Lung (tissue), 12 donors: ENCODE results near the gene ERCC1. TPM values are rescaled to one million over a fixed set of nuclear protein-coding genes. Genes with fewer than 3 reads are reported as not detected.

Experiments
- ATAC-seq: fragments of 200-7000 bp; cut with Tn5 transposase; one replicate; pipeline ENCODE4 v1.9.1; 2020; ENCODE audit warnings: moderate number of reproducible peaks; ENCODE audit not compliant: insufficient read depth, low FRiP score
- DNase-seq, 3 donors: peaks; one replicate each; pipeline ENCODE4 v3.0.0-alpha.2; 2013 to 2017
- H3K27ac ChIP-seq, 2 donors: one replicate each; pipeline ENCODE4 v1.5.1; 2013; ENCODE audit warnings: mild to moderate bottlenecking in 2 of 2, moderate library complexity in 2 of 2, control low read depth in 1 of 2, inconsistent platforms in 1 of 2, low read depth in 1 of 2, low read length in 1 of 2
- H3K27me3 ChIP-seq, 3 donors: one replicate each; pipeline ENCODE4 v1.5.1; 2013; ENCODE audit warnings: low read length in 2 of 3; ENCODE audit not compliant: control insufficient read depth in 3 of 3, insufficient read depth in 3 of 3
- H3K36me3 ChIP-seq, 4 donors: one replicate each; pipeline ENCODE4 v1.5.1; 2013; ENCODE audit warnings: low read length in 4 of 4, mild to moderate bottlenecking in 1 of 4, moderate library complexity in 1 of 4; ENCODE audit not compliant: control insufficient read depth in 4 of 4, insufficient read depth in 4 of 4
- H3K4me1 ChIP-seq, 5 donors: one replicate each; pipeline ENCODE4 v1.5.1; 2013; ENCODE audit warnings: low read length in 5 of 5, mild to moderate bottlenecking in 2 of 5, moderate library complexity in 1 of 5; ENCODE audit not compliant: control insufficient read depth in 5 of 5, insufficient read depth in 5 of 5
- H3K4me3 ChIP-seq: one replicate; pipeline ENCODE4 v1.5.1; 2013; ENCODE audit warnings: mild to moderate bottlenecking, control low read depth, moderate library complexity
- H3K9ac ChIP-seq, 2 donors: one replicate each; pipeline ENCODE4 v1.5.1; 2013; ENCODE audit warnings: low read length in 2 of 2, control low read depth in 1 of 2; ENCODE audit not compliant: insufficient read depth in 1 of 2
- H3K9me3 ChIP-seq, 4 donors: one replicate each; pipeline ENCODE4 v1.5.1; 2013; ENCODE audit warnings: low read length in 3 of 4, mild to moderate bottlenecking in 1 of 4, moderate library complexity in 1 of 4; ENCODE audit not compliant: control insufficient read depth in 4 of 4, insufficient read depth in 3 of 4
- WGBS, 2 donors: extraction: QIAGEN DNeasy Blood & Tissue Kit; methylation state at CpG; one replicate each; pipeline ENCODE4 v1.1.7; 2013; 5-methylcytosine and 5-hydroxymethylcytosine counted together
- polyA plus RNA-seq, 2 donors: library from polyadenylated mRNA; stranded (reverse); fragments of 200-250 nt; gene quantifications; one replicate each; pipeline ENCODE4 v1.2.1, GENCODE V29; 2013
- total RNA-seq, 2 donors: library from RNA; depleted of rRNA in 1 of 2; stranded (reverse); fragments of >200 nt in 1 of 2; gene quantifications; one replicate each; pipeline ENCODE4 v1.2.1, GENCODE V29; 2014 to 2021
- TF ChIP-seq, protein P1 (sequence below): IDR thresholded peaks from 2 replicates; pipeline ENCODE4 v1.5.1; 2012; ENCODE audit warnings: mild to moderate bottlenecking; ENCODE audit errors: control extremely low read depth, extremely low read depth
- donor health status: control.
- donor health status: control.
- donor health status: Bipolar disorder and iron deficiency.
- donor health status: healthy.
- donor health status: DM: yes; HTN: yes; CAD: no.

ERCC1 gene
- total and polyA plus RNA-seq, 4 donors: 53.2 to 82.3 (median 63.2) TPM

DNA sequence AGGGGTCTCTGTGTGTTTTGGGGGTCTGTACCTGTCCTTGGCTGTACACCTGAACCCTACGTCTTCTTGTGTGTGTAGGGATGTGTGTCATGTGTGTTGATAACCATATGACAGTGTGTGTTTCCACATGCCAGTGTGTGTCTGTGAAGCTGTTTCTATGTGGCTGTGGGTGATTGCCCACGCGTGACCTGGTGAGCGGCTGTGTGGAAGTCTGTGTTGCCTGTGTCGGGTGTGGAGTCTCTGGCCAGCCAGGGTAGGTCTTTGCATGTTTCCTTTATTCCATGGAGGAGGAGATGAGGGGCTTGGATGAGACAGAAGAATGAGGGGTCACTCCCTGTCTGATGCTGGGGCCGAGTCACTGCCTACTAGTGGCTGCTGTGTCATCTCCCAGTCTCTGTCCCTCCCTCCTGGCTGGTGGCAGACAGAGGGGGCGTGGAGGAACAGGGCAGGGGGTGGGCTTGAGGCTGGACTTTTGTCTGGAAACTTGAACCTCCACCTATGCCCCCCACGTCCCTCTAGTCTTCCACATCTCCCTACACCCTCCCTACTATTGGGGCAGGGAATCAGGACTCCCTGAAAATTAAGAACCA, 41.2 kb upstream of the ERCC1 start:
- H3K27me3 ChIP-seq: peaks cover 0 to 11% (median 2%) of the 10 kb centered on the region in 3 donors
- TF ChIP-seq, protein P1, sequence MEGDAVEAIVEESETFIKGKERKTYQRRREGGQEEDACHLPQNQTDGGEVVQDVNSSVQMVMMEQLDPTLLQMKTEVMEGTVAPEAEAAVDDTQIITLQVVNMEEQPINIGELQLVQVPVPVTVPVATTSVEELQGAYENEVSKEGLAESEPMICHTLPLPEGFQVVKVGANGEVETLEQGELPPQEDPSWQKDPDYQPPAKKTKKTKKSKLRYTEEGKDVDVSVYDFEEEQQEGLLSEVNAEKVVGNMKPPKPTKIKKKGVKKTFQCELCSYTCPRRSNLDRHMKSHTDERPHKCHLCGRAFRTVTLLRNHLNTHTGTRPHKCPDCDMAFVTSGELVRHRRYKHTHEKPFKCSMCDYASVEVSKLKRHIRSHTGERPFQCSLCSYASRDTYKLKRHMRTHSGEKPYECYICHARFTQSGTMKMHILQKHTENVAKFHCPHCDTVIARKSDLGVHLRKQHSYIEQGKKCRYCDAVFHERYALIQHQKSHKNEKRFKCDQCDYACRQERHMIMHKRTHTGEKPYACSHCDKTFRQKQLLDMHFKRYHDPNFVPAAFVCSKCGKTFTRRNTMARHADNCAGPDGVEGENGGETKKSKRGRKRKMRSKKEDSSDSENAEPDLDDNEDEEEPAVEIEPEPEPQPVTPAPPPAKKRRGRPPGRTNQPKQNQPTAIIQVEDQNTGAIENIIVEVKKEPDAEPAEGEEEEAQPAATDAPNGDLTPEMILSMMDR: no peak

DNA sequence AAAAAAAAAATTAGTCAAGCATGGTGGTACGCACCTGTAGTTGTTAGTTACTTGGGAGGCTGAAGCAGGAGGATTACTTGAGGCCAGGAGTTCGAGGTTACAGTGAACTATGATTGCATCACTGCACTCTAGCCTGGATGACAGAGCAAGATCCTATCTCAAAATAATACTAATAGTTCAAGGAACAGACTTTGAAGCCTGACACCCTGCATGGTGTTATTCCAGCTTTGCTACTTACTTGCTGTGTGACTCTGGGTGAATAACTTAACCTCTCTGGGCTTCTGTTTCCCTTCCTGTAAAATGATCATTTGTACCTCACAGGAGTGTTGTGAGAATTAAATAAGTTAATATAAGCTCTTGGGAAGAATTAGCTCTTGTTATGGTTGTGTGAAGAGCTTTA, 40.6 kb upstream of the ERCC1 start:
- H3K9ac ChIP-seq: no peak overlapping the region

More for the DNA sequence above, 41.2 kb upstream of the ERCC1 start:
- no peak for ATAC-seq
- Histone ChIP-seq H3K4me3 (no peak overlapping the region), H3K4me1 (peaks cover 0 to 24% (median under 1%) of the 10 kb centered on the region in 5 donors), H3K9ac (no peak overlapping the region), H3K36me3 (no peaks in the 10 kb centered on the region), H3K27ac (no peak overlapping the region), H3K9me3 (no peaks in the 10 kb centered on the region)
- WGBS, 2 donors: 62 to 64% methylated on average over 8 of the region's 8 CpGs
- no peak for DNase-seq

DNA sequence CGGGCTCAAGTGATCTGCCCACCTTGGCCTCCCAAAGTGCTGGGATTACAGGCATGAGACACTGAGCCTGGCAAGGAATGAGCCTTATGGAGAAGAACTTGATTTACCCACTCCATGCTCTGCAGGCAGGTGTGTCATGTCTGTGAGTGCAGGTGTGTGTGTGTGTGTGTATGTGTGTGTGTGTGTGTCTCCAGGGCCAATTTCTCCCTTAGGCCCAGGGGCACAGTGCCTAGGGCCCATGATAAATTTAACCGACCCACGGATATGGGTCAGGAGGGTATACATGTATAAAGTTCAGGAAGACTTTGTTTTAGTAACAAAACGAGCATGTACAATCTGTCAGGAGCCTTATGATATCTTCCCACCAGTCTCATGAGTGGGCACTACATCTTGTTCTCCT, 39.5 kb upstream of the ERCC1 start:
- Histone ChIP-seq H3K9me3 (no peaks in the 10 kb centered on the region), H3K4me3 (no peak overlapping the region), H3K27ac (no peak overlapping the region), H3K4me1 (peaks cover 0 to 8% (median 0%) of the 10 kb centered on the region in 5 donors), H3K36me3 (no peaks in the 10 kb centered on the region), H3K9ac (no peak overlapping the region), H3K27me3 (peaks cover 0 to 11% (median 2%) of the 10 kb centered on the region in 3 donors)
- TF ChIP-seq, protein P1: no peak
- WGBS, 2 donors: 80 to 84% methylated on average over 4 of the region's 4 CpGs
- no peak for ATAC-seq
- DNase-seq: no peak

More for the DNA sequence above, 40.6 kb upstream of the ERCC1 start:
- H3K4me3 ChIP-seq: no peak overlapping the region
- H3K9me3 ChIP-seq: no peaks in the 10 kb centered on the region
- TF ChIP-seq, protein P1: no peak
- DNase-seq (no peak), ATAC-seq (no peak)
- H3K27ac ChIP-seq: no peak overlapping the region
- peaks cover 0 to 11% (median 2%) of the 10 kb centered on the region in 3 donors for H3K27me3 ChIP-seq
- no peaks in the 10 kb centered on the region for H3K36me3 ChIP-seq
- 88 to 91% methylated on average over 2 of the region's 2 CpGs for WGBS, 2 donors
- H3K4me1 ChIP-seq: peaks cover 0 to 17% (median 0%) of the 10 kb centered on the region in 5 donors
